GM12878 (cell line): Measurements from ENCODE around the gene DUSP8. TPM values are rescaled to one million over a fixed set of nuclear protein-coding genes. Genes with fewer than 3 reads are reported as not detected.

Experiments
- ATAC-seq: fragments of 200-7000 bp; cut with Tn5 transposase; 3 replicates; pipeline ENCODE4 v1.9.1; 2020; ENCODE audit warnings: mild to moderate bottlenecking, moderate library complexity
- BruUV-seq: library from RNA; stranded (reverse); fragments of 400-500 nt; replicated peaks from 2 replicates; lab custom pipeline; 2021; lab: Mats Ljungman, UMichigan
- CTCF ChIA-PET: fragments of 300-600 bp; sonication (Branson Sonifier 250); formaldehyde crosslinking; extraction: SDS; loops from one replicate; lab custom pipeline; 2021; ENCODE audit warnings: inconsistent platforms; lab: Yijun Ruan, JAX
- POLR2A ChIA-PET: fragments of 350-600 bp; formaldehyde crosslinking; extraction: SDS; loops from one replicate; lab custom pipeline; 2021; ENCODE audit warnings: inconsistent platforms; lab: Charles Lee
- RAD21 ChIA-PET: fragments of 300-600 bp; sonication (Branson Sonifier 250); formaldehyde crosslinking; loops from one replicate; lab custom pipeline; 2023; ENCODE audit warnings: antibody characterized with exemption; ENCODE audit not compliant: unreplicated experiment; lab: Charles Lee
- SMC1A ChIA-PET: fragments of 300-600 bp; sonication (Branson Sonifier 250); formaldehyde crosslinking; loops from one replicate; lab custom pipeline; 2023; ENCODE audit not compliant: unreplicated experiment, uncharacterized antibody; lab: Charles Lee
- DNase-seq: peaks from one replicate; pipeline ENCODE4 v3.0.0-alpha.2; 2011; ENCODE audit warnings: low read depth, low spot score
- FAIRE-seq: peaks from 3 replicates; lab custom pipeline; 2011; peaks lifted over from hg19 to GRCh38; lab: Jason Lieb, UNC
- H2AFZ ChIP-seq: 2 replicates; pipeline ENCODE4 v1.6.0; 2011; ENCODE audit warnings: low read depth, low read length, control low read depth; ENCODE audit not compliant: control insufficient read depth
- H3K27ac ChIP-seq: 2 replicates; pipeline ENCODE4 v1.5.1; 2011; ENCODE audit warnings: control low read depth; ENCODE audit not compliant: control insufficient read depth, insufficient read depth
- H3K27me3 ChIP-seq, 2 experiments: replicated peaks in 1 of 2; 2 replicates each; pipeline versions ENCODE4 v1.6.0 to v1.6.1; 2011; ENCODE audit warnings: low read length in 1 of 2; ENCODE audit not compliant: control insufficient read depth in 2 of 2, insufficient read depth in 2 of 2
- H3K36me3 ChIP-seq, 2 experiments: 2 replicates each; pipeline ENCODE4 v1.5.1; 2011; ENCODE audit warnings: low read length in 1 of 2; ENCODE audit not compliant: control insufficient read depth in 2 of 2, insufficient read depth in 2 of 2
- H3K4me1 ChIP-seq: 2 replicates; pipeline ENCODE4 v1.6.1; 2011; ENCODE audit warnings: mild to moderate bottlenecking, low read length, moderate library complexity, mixed read lengths; ENCODE audit not compliant: control insufficient read depth, insufficient read depth
- H3K4me2 ChIP-seq: 2 replicates; pipeline ENCODE4 v1.6.0; 2011; ENCODE audit warnings: control low read depth; ENCODE audit not compliant: control insufficient read depth, insufficient read depth
- H3K4me3 ChIP-seq: fragments of 200-600 bp; sonication (generic); 2 replicates; pipeline ENCODE4 v1.5.1; 2016
- H3K79me2 ChIP-seq: 2 replicates; pipeline ENCODE4 v1.6.0; 2011; ENCODE audit warnings: low read length; ENCODE audit not compliant: control insufficient read depth, insufficient read depth
- H3K9ac ChIP-seq: 2 replicates; pipeline ENCODE4 v1.8.0; 2011; ENCODE audit warnings: low read length, control low read depth, mixed read lengths; ENCODE audit not compliant: control insufficient read depth, insufficient read depth
- H3K9me3 ChIP-seq: replicated peaks from 3 replicates; pipeline ENCODE4 v1.5.1; 2011; ENCODE audit warnings: mild to moderate bottlenecking, low read length; ENCODE audit not compliant: control insufficient read depth, insufficient read depth
- H4K20me1 ChIP-seq: 2 replicates; pipeline ENCODE4 v1.6.0; 2011; ENCODE audit not compliant: control insufficient read depth, insufficient read depth
- CHD1 ChIP-seq: IDR thresholded peaks from 2 replicates; pipeline ENCODE4 v1.6.1; 2012; ENCODE audit warnings: low read depth, low read length, improper control_type of control experiment
- HDAC6 ChIP-seq: fragments of 200-600 bp; sonication (generic); IDR thresholded peaks from one replicate; pipeline ENCODE4 v1.8.0; 2017; ENCODE audit warnings: antibody characterized with exemption; ENCODE audit not compliant: unreplicated experiment
- NBN ChIP-seq: fragments of 450-650 bp; IDR thresholded peaks from 2 replicates; pipeline ENCODE4 v1.6.1; 2016
- NFYA ChIP-seq: IDR thresholded peaks from 2 replicates; pipeline ENCODE4 v1.6.1; 2011; ENCODE audit warnings: low read depth, mild to moderate bottlenecking, low read length, improper control_type of control experiment, borderline replicate concordance
- SIX5 ChIP-seq: IDR thresholded peaks from 2 replicates; pipeline ENCODE4 v1.6.1; 2011; ENCODE audit warnings: mild to moderate bottlenecking, low read depth, low read length, moderate library complexity; ENCODE audit not compliant: severe bottlenecking
- SMAD5 ChIP-seq: IDR thresholded peaks from 2 replicates; pipeline ENCODE4 v1.6.1; 2016; ENCODE audit warnings: antibody characterized with exemption, low read depth
- SMARCA5 ChIP-seq: fragments of 450-650 bp; IDR thresholded peaks from 2 replicates; pipeline ENCODE4 v1.6.1; 2017; ENCODE audit warnings: mild to moderate bottlenecking
- STAT1 ChIP-seq: fragments of 450-650 bp; conservative IDR thresholded peaks from 2 replicates; pipeline ENCODE4 v1.6.1; 2014; ENCODE audit warnings: antibody characterized with exemption, mild to moderate bottlenecking
- SUZ12 ChIP-seq: fragments of 200-600 bp; sonication (generic); IDR thresholded peaks from one replicate; pipeline ENCODE4 v1.6.1; 2018; ENCODE audit warnings: antibody characterized with exemption, mild to moderate bottlenecking; ENCODE audit not compliant: unreplicated experiment
- YBX1 ChIP-seq: fragments of 450-650 bp; IDR thresholded peaks from 2 replicates; pipeline ENCODE4 v1.6.1; 2016; ENCODE audit warnings: antibody characterized with exemption
- WGBS: methylation state at CpG from one replicate; pipeline ENCODE4 v1.1.6; 2016; ENCODE audit warnings: low lambda C conversion rate; ENCODE audit not compliant: insufficient replicate concordance, insufficient coverage; ENCODE audit errors: missing lambda C conversion rate; 5-methylcytosine and 5-hydroxymethylcytosine counted together
- in situ Hi-C: fragments of 300-500 bp; cut with MboI; formaldehyde crosslinking; loops from 9 replicates; pipeline ENCODE4 v1.14.3; 2018; ENCODE audit warnings: mixed read lengths
- intact Hi-C: fragments of 100-400 bp; cut with micrococcal nuclease; formaldehyde crosslinking; loops from one replicate; pipeline ENCODE4 v1.14.2; 2022; ENCODE audit not compliant: unreplicated experiment
- polyA plus RNA-seq, 11 experiments: library from polyadenylated mRNA; depleted of rRNA in 4 of 11; unstranded in 6 of 11; stranded (reverse) in 5 of 11; fragments of >200 nt; fragmentation: Nextera tagmentation in 4 of 11; fragmentation: Illumina TruSeq in 1 of 11; extraction: Ambion mirVana in 4 of 11; extraction: Trizol in 1 of 11; gene quantifications; 1 replicate in 1 of 11; 2 replicates in 10 of 11; pipeline versions ENCODE4 v1.2.1 to v1.2.3, GENCODE V29; 2011 to 2016; ENCODE audit warnings: inconsistent platforms in 2 of 11, missing spikeins in 2 of 11, low read depth in 1 of 11
- total RNA-seq, 4 experiments: library from RNA; depleted of rRNA in 3 of 4; stranded (reverse); fragments of >200 nt in 3 of 4; fragmentation: Illumina TruSeq in 1 of 4; extraction: Trizol in 1 of 4; gene quantifications; 2 replicates each; pipeline versions ENCODE4 v1.2.1 to v1.2.3, GENCODE V29; 2013 to 2021
- TF ChIP-seq, protein P1 (sequence below): fragments of 150-350 bp; IDR thresholded peaks from 2 replicates; pipeline ENCODE4 v1.6.1; 2016; ENCODE audit warnings: low read depth, low read length

DUSP8 gene
- total and polyA plus RNA-seq, 10 of the 15 experiments (the other 5 are each of a cell fraction or from before 2014, with no cell fraction given) = 0.04 to 1.7 (median 0.26) TPM; not detected in 6

- TF ChIP-seq, protein P1, sequence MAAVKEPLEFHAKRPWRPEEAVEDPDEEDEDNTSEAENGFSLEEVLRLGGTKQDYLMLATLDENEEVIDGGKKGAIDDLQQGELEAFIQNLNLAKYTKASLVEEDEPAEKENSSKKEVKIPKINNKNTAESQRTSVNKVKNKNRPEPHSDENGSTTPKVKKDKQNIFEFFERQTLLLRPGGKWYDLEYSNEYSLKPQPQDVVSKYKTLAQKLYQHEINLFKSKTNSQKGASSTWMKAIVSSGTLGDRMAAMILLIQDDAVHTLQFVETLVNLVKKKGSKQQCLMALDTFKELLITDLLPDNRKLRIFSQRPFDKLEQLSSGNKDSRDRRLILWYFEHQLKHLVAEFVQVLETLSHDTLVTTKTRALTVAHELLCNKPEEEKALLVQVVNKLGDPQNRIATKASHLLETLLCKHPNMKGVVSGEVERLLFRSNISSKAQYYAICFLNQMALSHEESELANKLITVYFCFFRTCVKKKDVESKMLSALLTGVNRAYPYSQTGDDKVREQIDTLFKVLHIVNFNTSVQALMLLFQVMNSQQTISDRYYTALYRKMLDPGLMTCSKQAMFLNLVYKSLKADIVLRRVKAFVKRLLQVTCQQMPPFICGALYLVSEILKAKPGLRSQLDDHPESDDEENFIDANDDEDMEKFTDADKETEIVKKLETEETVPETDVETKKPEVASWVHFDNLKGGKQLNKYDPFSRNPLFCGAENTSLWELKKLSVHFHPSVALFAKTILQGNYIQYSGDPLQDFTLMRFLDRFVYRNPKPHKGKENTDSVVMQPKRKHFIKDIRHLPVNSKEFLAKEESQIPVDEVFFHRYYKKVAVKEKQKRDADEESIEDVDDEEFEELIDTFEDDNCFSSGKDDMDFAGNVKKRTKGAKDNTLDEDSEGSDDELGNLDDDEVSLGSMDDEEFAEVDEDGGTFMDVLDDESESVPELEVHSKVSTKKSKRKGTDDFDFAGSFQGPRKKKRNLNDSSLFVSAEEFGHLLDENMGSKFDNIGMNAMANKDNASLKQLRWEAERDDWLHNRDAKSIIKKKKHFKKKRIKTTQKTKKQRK = no peak
- no peak for TF ChIP-seq NFYA
- TF ChIP-seq CHD1 = no peak
- TF ChIP-seq NBN = no peak
- TF ChIP-seq SUZ12 = no peak
- no peak for TF ChIP-seq SMAD5
- TF ChIP-seq SMARCA5 = no peak
- no peak for TF ChIP-seq STAT1
- TF ChIP-seq YBX1 = no peak
Measured at GRCh38 chr11:1544536-1544935, 27.5 kb downstream of the DUSP8 start (continued).

DNA sequence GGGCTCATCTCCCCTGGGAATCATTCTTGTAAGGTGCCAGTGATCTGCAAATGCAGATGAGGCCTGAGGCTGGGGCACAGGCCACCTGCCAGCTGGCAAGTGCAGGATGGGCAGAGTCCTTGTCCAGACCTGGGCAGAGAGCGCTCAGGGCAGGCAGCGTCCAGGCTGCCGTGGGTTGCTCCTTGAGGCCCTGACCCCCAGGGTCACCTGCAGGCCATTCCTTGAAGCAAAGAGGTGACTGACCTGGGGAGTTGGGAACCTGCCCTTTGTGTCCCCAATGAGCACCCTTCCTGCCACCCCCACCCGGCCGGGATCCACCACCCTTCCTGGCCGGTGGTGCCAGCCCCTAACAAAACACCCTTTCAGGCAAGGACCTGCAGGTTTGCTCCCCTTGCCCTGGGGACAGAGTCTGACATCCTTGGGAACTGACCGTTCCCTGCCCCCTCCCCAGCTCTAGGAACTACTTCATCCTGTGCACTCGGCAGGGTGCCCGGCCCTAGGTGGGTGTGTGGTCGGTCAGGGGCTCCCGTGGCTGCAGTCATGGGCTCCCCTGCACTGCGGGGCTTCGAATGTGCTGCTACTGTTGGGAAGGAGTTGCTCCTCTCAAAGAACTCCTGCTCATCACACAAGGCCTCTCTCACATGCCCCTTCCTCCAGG lies 28.3 kb downstream of the DUSP8 start:
- BruUV-seq = no TSS peak
- 56% methylated on average over 13 of the region's 13 CpGs for WGBS
- Histone ChIP-seq H3K4me1 (no peaks in the 10 kb centered on the region), H3K9ac (no peak overlapping the region), H3K9me3 (no peaks in the 10 kb centered on the region), H3K27me3 (peaks cover 1 to 4% of the 10 kb centered on the region in 2 experiments; a peak in 3 of 4 replicates), H2AFZ (no peak overlapping the region), H3K36me3 (no peaks in the 10 kb centered on the region), H3K4me3 (no peak overlapping the region), H3K79me2 (no peaks in the 10 kb centered on the region), H3K27ac (no peak overlapping the region), H4K20me1 (no peaks in the 10 kb centered on the region), H3K4me2 (no peak overlapping the region)
- RAD21 ChIA-PET = no interaction called here
- TF ChIP-seq HDAC6 = no peak
- no peak for TF ChIP-seq SIX5
- SMC1A ChIA-PET = no interaction called here
- in situ Hi-C loops = no loop called here
- FAIRE-seq (no peak), ATAC-seq (no peak), DNase-seq (no peak)
- intact Hi-C loops = no loop called here
- CTCF ChIA-PET = no interaction called here
- POLR2A ChIA-PET = no interaction called here
